Renal cortex interstitium (tissue), 11 donors: ENCODE results near the gene GPC3. TPM values are rescaled to one million over a fixed set of nuclear protein-coding genes. Genes with fewer than 3 reads are reported as not detected.

Source experiments
- DNase-seq, 11 donors: peaks; one replicate each; pipeline ENCODE4 v3.0.0-alpha.2; 2013; ENCODE audit warnings: low read depth in 9 of 11, low spot score in 4 of 11; ENCODE audit errors: extremely low read depth in 1 of 11
- polyA plus RNA-seq, 3 donors: library from polyadenylated mRNA; unstranded; fragments of 120-200 nt; gene quantifications; one replicate each; pipeline ENCODE4 v1.2.1, GENCODE V29; 2013; ENCODE audit not compliant: insufficient read length in 3 of 3

Gene GPC3
- polyA plus RNA-seq, 3 donors: 1,038 to 1,396 (median 1,308) TPM

GRCh38 chrX:133587071-133587470, 398.3 kb downstream of the GPC3 start:
- DNase-seq: no peak

DNA sequence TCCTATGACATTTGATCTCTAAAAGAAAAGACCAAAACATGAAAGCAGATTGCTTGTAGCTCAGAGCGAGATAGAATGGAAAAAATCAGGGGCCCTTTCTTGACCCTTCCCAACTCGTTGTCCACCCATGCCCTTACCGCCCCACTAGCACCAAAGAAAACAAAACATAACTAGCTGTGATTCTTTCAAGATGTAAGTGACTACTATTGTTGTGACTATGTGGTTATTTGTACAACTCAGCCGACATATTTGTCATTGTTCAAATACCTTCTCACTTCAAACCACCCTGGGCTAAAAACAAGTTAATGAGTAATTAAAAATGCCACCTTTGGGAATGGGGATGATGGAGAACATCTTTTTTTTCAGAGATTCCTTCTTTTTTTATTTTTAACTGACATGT, 399.0 kb downstream of the GPC3 start:
- DNase-seq: peak in 1 of 11 donors; percentile 17

DNA sequence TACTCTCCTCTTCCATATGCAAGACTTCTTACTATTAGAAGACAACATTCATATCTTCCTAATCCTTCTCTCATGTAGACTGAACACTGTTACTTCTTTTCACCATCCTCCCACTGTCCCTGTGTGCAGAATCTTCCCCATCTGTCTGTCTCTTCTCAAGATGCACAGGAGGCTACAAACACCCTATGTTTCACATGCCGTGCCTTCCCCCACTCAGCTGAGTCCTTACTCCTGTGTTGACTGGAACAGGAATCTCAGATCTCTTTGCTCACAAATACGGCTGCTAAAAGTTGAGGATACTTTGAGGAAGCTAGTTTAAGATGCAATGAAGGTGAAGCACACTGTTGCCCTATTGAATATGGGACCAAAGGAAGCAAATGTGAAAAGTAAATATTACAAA, 401.6 kb downstream of the GPC3 start:
- no peak for DNase-seq

GRCh38 chrX:133580625-133581024, 404.8 kb downstream of the GPC3 start:
- DNase-seq: no peak

DNA sequence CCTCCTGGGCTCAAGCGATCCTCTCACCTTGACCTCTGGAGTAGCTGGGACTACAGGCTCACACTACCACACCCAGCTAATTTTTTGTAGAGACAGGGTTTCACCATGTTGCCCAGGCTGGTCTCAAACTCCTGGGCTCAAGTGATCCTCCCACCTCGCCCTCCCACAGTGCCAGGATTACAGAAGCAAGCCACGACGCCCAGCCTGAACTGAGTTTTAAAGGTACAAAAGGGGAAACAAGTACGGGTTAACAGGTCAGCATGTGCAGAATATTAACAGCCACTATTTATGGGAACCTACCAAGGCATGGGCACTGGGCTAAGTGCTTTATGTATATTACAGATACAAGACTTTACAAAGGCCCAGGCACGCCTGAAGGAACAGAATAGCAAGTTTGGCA, 405.8 kb downstream of the GPC3 start:
- no peak for DNase-seq

- no peak for DNase-seq
These were observed 408.5 kb downstream of the GPC3 start for GRCh38 chrX:133576876-133577275.

DNA sequence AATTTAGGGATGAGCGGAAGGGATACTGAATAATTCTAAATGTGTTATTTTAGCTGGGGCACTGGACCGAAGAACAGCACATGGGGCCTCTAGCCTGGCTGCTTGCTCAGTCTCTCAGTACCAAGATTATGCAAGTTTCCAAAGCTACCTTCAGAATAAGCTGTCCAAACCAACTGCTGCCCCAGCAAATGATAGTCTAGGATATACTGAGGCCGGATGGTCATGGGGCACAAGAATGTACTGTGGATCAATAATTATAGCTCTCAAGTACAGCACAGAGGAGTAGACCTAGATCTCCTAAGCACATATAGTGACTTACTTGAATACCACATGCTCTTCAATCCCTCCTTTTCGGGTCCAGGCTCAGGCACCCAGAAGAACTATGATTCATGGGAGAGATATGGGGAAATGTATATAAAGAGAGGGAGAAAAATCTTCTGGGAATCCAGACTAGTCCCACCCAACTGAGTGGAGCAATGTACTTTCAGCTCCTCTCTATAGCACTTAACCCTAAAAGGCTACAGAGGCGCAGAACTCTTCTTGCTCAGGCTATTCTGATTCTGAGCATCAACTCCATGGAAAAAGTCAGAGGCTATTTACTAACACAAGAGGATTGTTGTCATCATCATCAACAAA, 409.8 kb downstream of the GPC3 start:
- DNase-seq: no peak

DNA sequence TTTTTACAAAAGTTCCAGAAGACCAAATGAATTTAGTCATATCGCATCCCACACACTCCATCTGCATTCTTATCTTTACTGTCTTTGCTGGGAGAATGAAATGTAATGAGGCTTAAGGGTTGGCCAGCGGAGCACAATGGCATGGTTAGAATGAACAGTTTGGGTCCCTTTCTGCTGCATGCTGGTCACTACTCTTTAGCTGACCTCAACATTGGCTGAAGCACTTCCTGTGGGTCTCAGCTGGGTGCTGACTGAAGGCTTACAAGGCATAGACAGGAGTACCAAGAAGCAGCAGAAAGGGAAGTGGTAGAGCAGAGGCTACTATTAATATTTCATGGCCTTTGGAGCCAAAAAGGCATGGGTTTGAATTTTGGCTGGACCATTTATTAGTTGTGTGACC, 410.7 kb downstream of the GPC3 start:
- no peak for DNase-seq

DNA sequence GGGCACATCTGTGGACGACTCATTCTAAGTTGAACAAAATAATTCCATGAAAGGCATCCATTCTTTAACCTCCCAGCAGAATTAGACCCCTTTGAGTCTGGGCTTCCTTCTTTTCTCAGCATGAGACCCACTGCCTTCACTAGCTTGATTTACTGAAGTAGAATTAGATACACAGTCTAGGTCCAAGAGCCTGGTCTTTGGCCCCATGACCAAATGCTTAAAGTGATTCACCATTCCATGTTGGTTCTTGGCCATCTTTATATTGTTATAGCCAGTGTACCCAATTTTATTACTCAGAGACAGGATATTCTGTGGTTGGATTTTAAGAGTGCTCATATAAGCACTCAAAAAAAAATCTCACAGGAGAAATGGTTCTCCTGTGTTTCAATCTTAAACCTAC, 414.8 kb downstream of the GPC3 start:
- DNase-seq: no peak

GRCh38 chrX:133569217-133569616, 416.2 kb downstream of the GPC3 start:
- no peak for DNase-seq

GRCh38 chrX:133568109-133568508, 417.3 kb downstream of the GPC3 start:
- DNase-seq: no peak

DNA sequence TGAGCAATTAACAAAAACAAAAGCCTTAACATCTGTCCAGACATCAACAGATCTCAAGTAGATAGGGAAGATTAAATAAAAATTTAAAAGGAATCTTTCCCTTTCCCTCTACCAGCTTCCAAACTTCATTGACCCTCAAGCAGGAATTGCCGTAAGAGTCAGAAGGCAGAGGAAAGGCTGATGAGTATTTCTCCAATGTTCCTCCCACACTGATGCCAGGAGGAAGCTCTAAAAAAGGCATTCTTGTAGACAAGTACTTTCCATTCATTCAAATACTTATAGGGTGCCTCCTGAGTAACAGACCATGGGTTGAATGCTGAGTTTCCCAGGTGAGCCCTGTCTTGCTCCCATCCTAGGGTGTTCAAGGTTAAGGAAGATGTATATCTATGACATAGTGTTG, 418.5 kb downstream of the GPC3 start:
- DNase-seq: no peak

- DNase-seq: no peak
These were observed 421.7 kb downstream of the GPC3 start for GRCh38 chrX:133563705-133564104.

- DNase-seq: no peak
These were observed 424.1 kb downstream of the GPC3 start for GRCh38 chrX:133561251-133561650.

DNA sequence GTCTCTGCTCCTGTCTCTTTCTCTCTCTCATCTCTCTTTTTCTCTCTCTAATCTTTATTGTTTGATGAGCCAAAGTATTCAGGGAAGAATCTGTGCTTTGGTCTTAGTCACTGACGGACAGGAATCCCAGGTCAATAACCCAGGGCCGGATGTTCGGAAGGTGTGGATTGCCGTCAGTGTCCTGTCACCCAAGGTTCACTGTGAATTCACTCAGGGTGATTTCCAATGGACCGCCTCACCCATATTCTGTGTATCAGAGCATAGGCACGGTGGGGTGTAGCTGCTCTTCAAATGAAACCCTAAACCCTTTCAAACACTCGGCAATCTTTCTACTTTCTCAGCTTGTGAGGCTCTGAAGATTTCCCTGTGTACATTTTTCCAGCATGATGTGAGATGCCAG, 425.5 kb downstream of the GPC3 start:
- no peak for DNase-seq

GRCh38 chrX:133555782-133556458, 429.5 kb downstream of the GPC3 start:
- DNase-seq: no peak

DNA sequence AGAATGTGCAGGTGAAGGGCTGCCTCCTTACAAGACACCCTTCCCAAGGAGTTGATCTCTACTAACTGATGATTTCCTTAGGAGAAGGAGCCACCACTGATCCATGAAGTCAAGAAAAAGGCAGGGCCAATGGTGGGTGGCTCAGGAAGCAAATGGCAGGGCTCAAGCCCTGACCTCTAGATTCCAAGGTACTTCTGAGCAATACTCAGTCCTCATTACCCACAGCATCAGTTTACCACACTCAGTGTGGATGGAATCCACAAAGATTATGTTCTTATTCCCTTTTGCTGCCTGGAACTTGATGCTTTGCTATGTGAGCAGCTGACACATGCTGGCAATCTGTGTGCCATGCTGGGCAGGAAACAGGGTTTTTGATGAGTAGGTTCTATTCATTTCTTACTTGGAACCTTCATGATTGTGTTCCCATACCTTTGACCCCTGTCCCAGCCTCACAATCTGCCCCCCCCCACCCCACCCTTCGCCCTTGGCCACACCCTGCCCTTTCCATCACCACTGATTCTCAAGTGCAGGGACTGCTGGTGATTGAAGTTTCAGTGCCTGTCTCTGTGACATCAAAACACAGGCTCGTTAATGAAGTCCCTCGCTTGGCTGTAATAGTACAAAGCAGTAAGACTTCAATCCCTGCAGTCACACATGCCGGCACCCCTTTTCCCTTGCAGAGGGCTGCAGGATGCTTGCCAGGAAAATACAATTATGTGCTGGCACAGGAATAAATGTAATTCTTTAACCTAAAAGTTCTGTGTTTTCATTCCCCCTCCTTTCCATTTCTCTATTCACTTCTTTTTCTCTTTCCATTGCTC, 434.5 kb downstream of the GPC3 start:
- DNase-seq: no peak

DNA sequence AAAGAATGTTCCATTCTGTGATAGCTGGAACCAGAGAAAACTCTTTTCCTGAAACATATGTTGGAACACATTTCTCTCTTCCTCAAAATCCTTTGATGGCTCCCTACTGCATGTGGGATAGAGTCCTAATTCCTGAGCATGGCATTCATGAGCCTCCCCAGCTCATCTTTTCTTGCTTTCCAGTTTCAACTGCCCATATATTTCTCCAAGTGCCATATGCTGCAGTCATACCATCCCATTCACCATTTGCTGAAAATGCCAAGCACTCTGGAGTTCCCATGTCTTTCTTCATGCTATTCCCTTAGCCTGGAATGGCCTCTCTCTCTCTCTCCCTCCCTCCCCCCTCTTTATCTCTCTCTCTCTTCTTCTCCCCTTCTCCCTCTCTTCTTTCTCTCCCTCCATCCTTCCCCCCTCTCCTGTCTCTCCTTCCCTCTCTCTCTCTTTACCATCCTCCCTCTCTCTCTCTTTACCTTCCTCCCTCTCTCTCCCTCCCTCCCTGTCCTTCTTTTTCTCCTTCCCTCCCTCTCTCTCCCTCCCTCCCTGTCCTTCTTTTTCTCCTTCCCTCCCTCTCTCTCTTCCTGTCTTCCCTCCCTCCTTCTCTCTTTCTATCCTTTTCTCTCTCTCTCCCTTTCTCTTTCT, 436.0 kb downstream of the GPC3 start:
- DNase-seq: no peak

DNA sequence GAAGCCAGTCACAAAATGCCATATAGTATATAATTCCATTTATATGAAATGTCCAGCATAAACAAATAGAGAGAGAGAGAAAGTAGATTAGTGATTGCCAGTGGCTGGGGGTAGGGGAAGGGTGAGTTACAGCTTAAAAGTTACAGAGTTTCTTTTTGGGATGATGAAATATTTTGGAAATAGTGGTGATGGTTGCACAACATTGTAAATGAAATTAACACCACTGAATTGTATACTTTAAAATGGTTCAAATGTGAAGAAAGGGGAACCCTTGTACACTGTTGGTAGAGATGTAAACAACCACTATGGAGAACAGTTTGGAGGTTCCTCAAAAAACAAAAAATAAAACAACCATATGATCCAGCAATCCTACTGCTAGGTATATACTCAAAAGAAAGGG, 439.0 kb downstream of the GPC3 start:
- DNase-seq: no peak

DNA sequence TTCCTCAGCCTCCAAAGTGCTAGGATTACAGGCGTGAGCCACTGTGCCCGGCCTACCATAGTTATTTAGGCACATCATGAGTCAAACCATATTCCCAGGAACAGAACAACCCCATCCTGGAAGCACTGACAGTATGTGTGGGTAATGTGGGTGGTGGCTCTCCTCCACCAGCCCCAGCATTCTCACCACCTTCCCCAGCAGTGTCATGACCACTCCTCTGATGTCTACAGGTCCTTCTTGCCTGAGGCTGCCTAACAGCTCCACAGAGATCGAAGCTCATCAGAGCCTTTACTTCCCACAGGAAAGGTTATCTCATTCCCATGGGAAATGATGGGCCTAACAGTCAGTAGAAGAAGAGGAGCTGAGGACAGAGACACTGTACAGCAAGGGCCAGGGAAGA, 440.6 kb downstream of the GPC3 start:
- no peak for DNase-seq
